Glutamatergic neuron (in vitro differentiated cells): ENCODE measurements around the gene SCAMP1. TPM values are rescaled to one million over a fixed set of nuclear protein-coding genes. Genes with fewer than 3 reads are reported as not detected.

Source experiments
- DNase-seq: peaks from one replicate; pipeline ENCODE4 v3.0.0; 2022
- H3K27ac Mint-ChIP-seq: one replicate; pipeline ENCODE4 v1.8.0; 2020; ENCODE audit warnings: mild to moderate bottlenecking, mixed read lengths, inconsistent platforms; ENCODE audit not compliant: unreplicated experiment
- H3K27me3 Mint-ChIP-seq: one replicate; pipeline ENCODE4 v1.8.0; 2020; ENCODE audit warnings: mild to moderate bottlenecking, moderate library complexity, mixed read lengths, inconsistent platforms; ENCODE audit not compliant: unreplicated experiment
- H3K36me3 Mint-ChIP-seq: one replicate; pipeline ENCODE4 v1.8.0; 2020; ENCODE audit warnings: mild to moderate bottlenecking, mixed read lengths, inconsistent platforms; ENCODE audit not compliant: unreplicated experiment
- H3K4me1 Mint-ChIP-seq: one replicate; pipeline ENCODE4 v1.8.0; 2020; ENCODE audit warnings: mild to moderate bottlenecking, low read depth, mixed read lengths, inconsistent platforms; ENCODE audit not compliant: unreplicated experiment
- H3K4me3 Mint-ChIP-seq: one replicate; pipeline ENCODE4 v1.8.0; 2020; ENCODE audit warnings: mild to moderate bottlenecking, mixed read lengths, inconsistent platforms; ENCODE audit not compliant: unreplicated experiment
- H3K9me3 Mint-ChIP-seq: one replicate; pipeline ENCODE4 v1.8.0; 2020; ENCODE audit warnings: mild to moderate bottlenecking, moderate library complexity, mixed read lengths, inconsistent platforms; ENCODE audit not compliant: unreplicated experiment
- total RNA-seq: library from RNA; stranded (reverse); fragmentation: NEBNext Ultra II Directional; extraction: Animal tissue kit (Norgen Biotek cat#: 25700); gene quantifications from one replicate; pipeline ENCODE4 v1.2.1, GENCODE V29; 2021; ENCODE audit not compliant: unreplicated experiment
- TF ChIP-seq, protein P1 (sequence below): fragments of 200-600 bp; sonication (generic); IDR thresholded peaks from one replicate; pipeline ENCODE4 v1.5.0; 2021; ENCODE audit not compliant: partially characterized antibody, unreplicated experiment

Gene SCAMP1
- total RNA-seq, 1 donor from 2014 or later = 36.2 TPM

DNA sequence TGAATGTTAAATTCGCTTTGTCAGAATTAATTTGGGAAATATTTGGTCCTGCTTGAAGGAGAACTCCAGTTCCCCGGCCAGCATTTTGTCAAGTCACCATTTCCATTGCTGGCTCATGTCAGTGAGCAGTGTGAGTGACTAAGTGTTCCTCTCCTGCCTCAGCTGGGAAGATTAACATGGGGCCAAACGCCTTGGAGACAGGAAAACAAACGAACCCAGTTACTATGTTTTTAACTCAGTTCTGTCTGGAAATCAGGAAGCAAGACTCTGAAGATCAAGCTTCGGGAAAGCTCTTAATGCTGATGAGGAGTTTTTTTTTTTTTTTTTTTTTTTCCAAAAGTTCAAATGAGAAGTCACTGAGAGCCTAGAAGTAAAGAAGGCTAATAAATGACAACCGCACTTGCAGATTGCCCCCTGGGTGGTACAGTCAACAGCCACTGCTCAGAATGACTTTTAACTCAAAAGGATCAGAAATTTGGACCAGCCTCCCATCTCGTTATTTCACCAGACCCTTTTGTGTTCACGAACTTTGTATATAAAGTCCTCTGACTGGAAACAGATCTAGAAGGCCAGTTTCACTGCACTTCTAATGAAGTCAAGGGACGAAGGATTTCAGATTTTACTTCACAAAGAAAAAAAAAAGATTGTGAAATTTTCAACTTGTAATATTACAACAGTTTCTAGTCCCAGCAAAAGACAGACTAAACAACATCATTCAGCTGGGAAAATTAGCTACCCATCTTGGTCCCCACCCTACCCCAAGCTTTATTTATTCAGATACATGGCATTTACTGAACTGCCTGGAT is 166.8 kb downstream of the SCAMP1 start:
- Mint-ChIP-seq H3K4me1 (peaks cover 31% of the 10 kb centered on the region), H3K4me3 (no peak overlapping the region), H3K27ac (no peak overlapping the region), H3K36me3 (no peaks in the 10 kb centered on the region), H3K9me3 (no peaks in the 10 kb centered on the region), H3K27me3 (no peaks in the 10 kb centered on the region)
- TF ChIP-seq, protein P1, sequence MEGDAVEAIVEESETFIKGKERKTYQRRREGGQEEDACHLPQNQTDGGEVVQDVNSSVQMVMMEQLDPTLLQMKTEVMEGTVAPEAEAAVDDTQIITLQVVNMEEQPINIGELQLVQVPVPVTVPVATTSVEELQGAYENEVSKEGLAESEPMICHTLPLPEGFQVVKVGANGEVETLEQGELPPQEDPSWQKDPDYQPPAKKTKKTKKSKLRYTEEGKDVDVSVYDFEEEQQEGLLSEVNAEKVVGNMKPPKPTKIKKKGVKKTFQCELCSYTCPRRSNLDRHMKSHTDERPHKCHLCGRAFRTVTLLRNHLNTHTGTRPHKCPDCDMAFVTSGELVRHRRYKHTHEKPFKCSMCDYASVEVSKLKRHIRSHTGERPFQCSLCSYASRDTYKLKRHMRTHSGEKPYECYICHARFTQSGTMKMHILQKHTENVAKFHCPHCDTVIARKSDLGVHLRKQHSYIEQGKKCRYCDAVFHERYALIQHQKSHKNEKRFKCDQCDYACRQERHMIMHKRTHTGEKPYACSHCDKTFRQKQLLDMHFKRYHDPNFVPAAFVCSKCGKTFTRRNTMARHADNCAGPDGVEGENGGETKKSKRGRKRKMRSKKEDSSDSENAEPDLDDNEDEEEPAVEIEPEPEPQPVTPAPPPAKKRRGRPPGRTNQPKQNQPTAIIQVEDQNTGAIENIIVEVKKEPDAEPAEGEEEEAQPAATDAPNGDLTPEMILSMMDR = no peak
- no peak for DNase-seq

DNA sequence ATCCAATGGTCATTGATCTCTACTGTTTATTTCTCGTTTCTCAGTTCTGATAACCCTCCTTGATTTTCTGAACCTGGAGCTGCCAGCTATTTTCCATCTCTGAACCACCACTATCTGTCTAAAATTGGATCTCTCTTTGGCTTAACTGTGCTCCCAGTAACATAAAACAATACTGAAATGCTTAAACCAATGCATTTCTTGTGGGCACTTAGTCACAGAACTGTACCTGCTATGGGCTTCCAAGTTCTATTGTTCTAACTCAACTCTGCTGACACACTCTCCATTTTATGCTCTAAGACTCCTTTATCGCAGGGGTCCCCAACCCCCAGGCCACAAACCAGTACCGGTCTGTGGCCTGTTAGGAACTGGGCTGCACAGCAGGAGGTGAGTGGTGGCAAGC is 167.5 kb downstream of the SCAMP1 start:
- H3K4me1 Mint-ChIP-seq = peaks cover 25% of the 10 kb centered on the region
- H3K27ac Mint-ChIP-seq = no peak overlapping the region

More for the DNA sequence above, 167.5 kb downstream of the SCAMP1 start:
- TF ChIP-seq, protein P1 = no peak
- Mint-ChIP-seq H3K9me3 (no peaks in the 10 kb centered on the region), H3K4me3 (no peak overlapping the region), H3K27me3 (no peaks in the 10 kb centered on the region), H3K36me3 (no peaks in the 10 kb centered on the region)
- no peak for DNase-seq

Other genes starting within 250 kb of the SCAMP1 start
- gene AP3B1, start 65.9 kb upstream of the SCAMP1 start, total RNA-seq = 14.3 TPM